Ishikawa (cell line): ENCODE results near the gene PLEKHG7.

Experiments used
- EGR1 ChIP-seq: IDR thresholded peaks from 2 replicates; pipeline ENCODE4 v1.6.1; 2012
- RAD21 ChIP-seq: IDR thresholded peaks from 2 replicates; pipeline ENCODE4 v1.6.1; 2012; ENCODE audit warnings: low read depth
- TF ChIP-seq, protein P1 (sequence below): IDR thresholded peaks from 2 replicates; pipeline ENCODE4 v1.6.1; 2012

DNA sequence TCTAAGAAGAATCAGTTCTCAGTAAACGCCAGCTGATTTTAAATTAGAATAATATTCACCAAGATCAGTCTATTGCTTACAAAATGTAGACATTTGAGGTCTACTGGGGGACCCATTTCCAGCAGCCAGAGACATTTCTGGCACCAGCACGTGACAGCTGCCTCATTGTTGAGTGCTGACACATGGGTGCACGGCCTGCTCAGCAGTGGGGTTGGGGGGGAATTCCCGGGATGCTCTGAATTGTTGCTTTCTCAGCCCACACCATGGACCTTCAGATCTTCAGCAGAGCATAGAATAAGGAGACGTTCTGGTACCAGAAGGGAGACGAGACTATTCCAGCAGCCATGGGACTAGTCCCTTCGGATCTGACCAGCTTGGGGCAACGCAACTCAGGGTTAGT is 18.3 kb downstream of the PLEKHG7 start:
- TF ChIP-seq, protein P1, sequence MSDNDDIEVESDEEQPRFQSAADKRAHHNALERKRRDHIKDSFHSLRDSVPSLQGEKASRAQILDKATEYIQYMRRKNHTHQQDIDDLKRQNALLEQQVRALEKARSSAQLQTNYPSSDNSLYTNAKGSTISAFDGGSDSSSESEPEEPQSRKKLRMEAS, result no peak
- TF ChIP-seq RAD21, result no peak
- TF ChIP-seq EGR1, result no peak
